ENCODE measurements around the gene FGF5.
"Not testable (repeated sequence)": the region's sequence is repeated elsewhere in the genome, so short reads cannot be mapped to it uniquely, and the experiment has no call there.

Gene FGF5

GRCh38 chr4:80232707-80233370 is 33.6 kb upstream of the FGF5 start:
- Histone ChIP-seq H3K4me1 (ENCODE audit: control insufficient read depth, insufficient read depth, low read length) (no peaks in the 10 kb centered on the region), H3K27ac (ENCODE audit: low read length) (no peak overlapping the region), H3K9me3 (ENCODE audit: control insufficient read depth, insufficient read depth, low read length) (no peaks in the 10 kb centered on the region), H3K36me3 (ENCODE audit: control insufficient read depth, insufficient read depth, low read length) (no peaks in the 10 kb centered on the region), H3K4me3 (ENCODE audit: low read length) (no peak overlapping the region), H3K27me3 (ENCODE audit: control insufficient read depth, insufficient read depth, low read length) (no peaks in the 10 kb centered on the region)
- no peak for DNase-seq (ENCODE audit: low read depth, low spot score)
- WGBS (ENCODE audit: insufficient coverage, insufficient read length): no CpG with 5 or more reads among the region's 2 CpGs

GRCh38 chr4:80233390-80233789 is 33.1 kb upstream of the FGF5 start:
- no peaks in the 10 kb centered on the region for H3K36me3 ChIP-seq (ENCODE audit: control insufficient read depth, insufficient read depth, low read length)
- H3K4me1 ChIP-seq (ENCODE audit: control insufficient read depth, insufficient read depth, low read length): no peaks in the 10 kb centered on the region
- H3K27me3 ChIP-seq (ENCODE audit: control insufficient read depth, insufficient read depth, low read length): no peaks in the 10 kb centered on the region
- no peak overlapping the region for H3K4me3 ChIP-seq (ENCODE audit: low read length)
- H3K9me3 ChIP-seq (ENCODE audit: control insufficient read depth, insufficient read depth, low read length): no peaks in the 10 kb centered on the region
- no CpG with 5 or more reads among the region's 4 CpGs for WGBS (ENCODE audit: insufficient coverage, insufficient read length)
- H3K27ac ChIP-seq (ENCODE audit: low read length): no peak overlapping the region
- no peak for DNase-seq (ENCODE audit: low read depth, low spot score)

GRCh38 chr4:80235451-80235850 is 31.0 kb upstream of the FGF5 start:
- 100% methylated on average over 1 of the region's 1 CpG for WGBS (ENCODE audit: insufficient coverage, insufficient read length)
- no peaks in the 10 kb centered on the region for H3K36me3 ChIP-seq (ENCODE audit: control insufficient read depth, insufficient read depth, low read length)
- H3K4me1 ChIP-seq (ENCODE audit: control insufficient read depth, insufficient read depth, low read length): no peaks in the 10 kb centered on the region

GRCh38 chr4:80237992-80238391 is 28.5 kb upstream of the FGF5 start:
- no peak overlapping the region for H3K4me3 ChIP-seq (ENCODE audit: low read length)

More at GRCh38 chr4:80235451-80235850, 31.0 kb upstream of the FGF5 start:
- no peak overlapping the region for H3K27ac ChIP-seq (ENCODE audit: low read length)
- no peaks in the 10 kb centered on the region for H3K27me3 ChIP-seq (ENCODE audit: control insufficient read depth, insufficient read depth, low read length)
- no peaks in the 10 kb centered on the region for H3K9me3 ChIP-seq (ENCODE audit: control insufficient read depth, insufficient read depth, low read length)
- H3K4me3 ChIP-seq (ENCODE audit: low read length): no peak overlapping the region
- no peak for DNase-seq (ENCODE audit: low read depth, low spot score)

GRCh38 chr4:80239480-80240150 is 26.8 kb upstream of the FGF5 start:
- Histone ChIP-seq H3K36me3 (ENCODE audit: control insufficient read depth, insufficient read depth, low read length) (no peaks in the 10 kb centered on the region), H3K4me3 (ENCODE audit: low read length) (no peak overlapping the region), H3K4me1 (ENCODE audit: control insufficient read depth, insufficient read depth, low read length) (no peaks in the 10 kb centered on the region), H3K27me3 (ENCODE audit: control insufficient read depth, insufficient read depth, low read length) (no peaks in the 10 kb centered on the region), H3K27ac (ENCODE audit: low read length) (no peak overlapping the region), H3K9me3 (ENCODE audit: control insufficient read depth, insufficient read depth, low read length) (no peaks in the 10 kb centered on the region)
- DNase-seq (ENCODE audit: low read depth, low spot score): no peak
- no CpG with 5 or more reads among the region's 3 CpGs for WGBS (ENCODE audit: insufficient coverage, insufficient read length)

More at GRCh38 chr4:80237992-80238391, 28.5 kb upstream of the FGF5 start:
- Histone ChIP-seq H3K36me3 (ENCODE audit: control insufficient read depth, insufficient read depth, low read length) (no peaks in the 10 kb centered on the region), H3K4me1 (ENCODE audit: control insufficient read depth, insufficient read depth, low read length) (no peaks in the 10 kb centered on the region), H3K27ac (ENCODE audit: low read length) (no peak overlapping the region), H3K9me3 (ENCODE audit: control insufficient read depth, insufficient read depth, low read length) (no peaks in the 10 kb centered on the region), H3K27me3 (ENCODE audit: control insufficient read depth, insufficient read depth, low read length) (no peaks in the 10 kb centered on the region)
- WGBS (ENCODE audit: insufficient coverage, insufficient read length): no CpG with 5 or more reads among the region's 6 CpGs
- DNase-seq (ENCODE audit: low read depth, low spot score): no peak

GRCh38 chr4:80240976-80241375 is 25.5 kb upstream of the FGF5 start:
- Histone ChIP-seq H3K9me3 (ENCODE audit: control insufficient read depth, insufficient read depth, low read length) (no peaks in the 10 kb centered on the region), H3K4me1 (ENCODE audit: control insufficient read depth, insufficient read depth, low read length) (no peaks in the 10 kb centered on the region), H3K4me3 (ENCODE audit: low read length) (no peak overlapping the region), H3K36me3 (ENCODE audit: control insufficient read depth, insufficient read depth, low read length) (no peaks in the 10 kb centered on the region), H3K27me3 (ENCODE audit: control insufficient read depth, insufficient read depth, low read length) (no peaks in the 10 kb centered on the region), H3K27ac (ENCODE audit: low read length) (no peak overlapping the region)
- DNase-seq (ENCODE audit: low read depth, low spot score): no peak

GRCh38 chr4:80243274-80244018 is 23.0 kb upstream of the FGF5 start:
- no CpG with 5 or more reads among the region's 6 CpGs for WGBS (ENCODE audit: insufficient coverage, insufficient read length)
- DNase-seq (ENCODE audit: low read depth, low spot score): no peak
- Histone ChIP-seq H3K4me1 (ENCODE audit: control insufficient read depth, insufficient read depth, low read length) (no peaks in the 10 kb centered on the region), H3K27me3 (ENCODE audit: control insufficient read depth, insufficient read depth, low read length) (no peaks in the 10 kb centered on the region), H3K36me3 (ENCODE audit: control insufficient read depth, insufficient read depth, low read length) (no peaks in the 10 kb centered on the region), H3K9me3 (ENCODE audit: control insufficient read depth, insufficient read depth, low read length) (no peaks in the 10 kb centered on the region), H3K4me3 (ENCODE audit: low read length) (no peak overlapping the region), H3K27ac (ENCODE audit: low read length) (no peak overlapping the region)

- not testable (repeated sequence) for H3K9me3 ChIP-seq (ENCODE audit: control insufficient read depth, insufficient read depth, low read length); DNase-seq (ENCODE audit: low read depth, low spot score); H3K4me3 ChIP-seq (ENCODE audit: low read length); H3K27me3 ChIP-seq (ENCODE audit: control insufficient read depth, insufficient read depth, low read length); H3K36me3 ChIP-seq (ENCODE audit: control insufficient read depth, insufficient read depth, low read length); H3K4me1 ChIP-seq (ENCODE audit: control insufficient read depth, insufficient read depth, low read length); H3K27ac ChIP-seq (ENCODE audit: low read length)
- WGBS (ENCODE audit: insufficient coverage, insufficient read length): no CpG with 5 or more reads among the region's 1 CpG
Observed at GRCh38 chr4:80247484-80247883, 19.0 kb upstream of the FGF5 start.

GRCh38 chr4:80249144-80249543 is 17.3 kb upstream of the FGF5 start:
- Histone ChIP-seq H3K9me3 (ENCODE audit: control insufficient read depth, insufficient read depth, low read length) (no peaks in the 10 kb centered on the region), H3K27me3 (ENCODE audit: control insufficient read depth, insufficient read depth, low read length) (no peaks in the 10 kb centered on the region), H3K4me3 (ENCODE audit: low read length) (no peak overlapping the region), H3K4me1 (ENCODE audit: control insufficient read depth, insufficient read depth, low read length) (no peaks in the 10 kb centered on the region), H3K27ac (ENCODE audit: low read length) (no peak overlapping the region), H3K36me3 (ENCODE audit: control insufficient read depth, insufficient read depth, low read length) (no peaks in the 10 kb centered on the region)
- WGBS (ENCODE audit: insufficient coverage, insufficient read length): no CpG with 5 or more reads among the region's 1 CpG
- no peak for DNase-seq (ENCODE audit: low read depth, low spot score)

- Histone ChIP-seq H3K27me3 (ENCODE audit: control insufficient read depth, insufficient read depth, low read length) (no peaks in the 10 kb centered on the region), H3K36me3 (ENCODE audit: control insufficient read depth, insufficient read depth, low read length) (no peaks in the 10 kb centered on the region), H3K4me1 (ENCODE audit: control insufficient read depth, insufficient read depth, low read length) (no peaks in the 10 kb centered on the region), H3K9me3 (ENCODE audit: control insufficient read depth, insufficient read depth, low read length) (no peaks in the 10 kb centered on the region), H3K4me3 (ENCODE audit: low read length) (no peak overlapping the region), H3K27ac (ENCODE audit: low read length) (no peak overlapping the region)
- DNase-seq (ENCODE audit: low read depth, low spot score): no peak
Observed at GRCh38 chr4:80252427-80252826, 14.0 kb upstream of the FGF5 start.

All from iPS DF 6.9 (cell line).